ENCODE data around the gene FGF3. TPM values are rescaled to one million over a fixed set of nuclear protein-coding genes. Genes with fewer than 3 reads are reported as not detected.

The FGF3 gene
- total and polyA plus RNA-seq, 4 donors, result not detected

- Histone ChIP-seq H3K36me3 (ENCODE audit: control insufficient read depth, insufficient read depth, low read length) (no peaks in the 10 kb centered on the region), H3K4me1 (ENCODE audit: control insufficient read depth, insufficient read depth, low read length) (peaks cover 16% of the 10 kb centered on the region), H3K9me3 (ENCODE audit: control insufficient read depth, insufficient read depth, low read length) (no peaks in the 10 kb centered on the region), H3K27me3 (ENCODE audit: control insufficient read depth, insufficient read depth, low read length) (peaks cover 43% of the 10 kb centered on the region), H3K4me3 (ENCODE audit: low read depth, low read length) (no peak overlapping the region), H3K27ac (ENCODE audit: low read depth, low read length) (no peak overlapping the region)
- 89% methylated on average over 9 of the region's 12 CpGs for WGBS (ENCODE audit: insufficient coverage)
- no peak for DNase-seq (ENCODE audit: low read depth in 4 of 6, low spot score in 6 of 6)
Observed at GRCh38 chr11:69862797-69863543, 43.8 kb upstream of the FGF3 start.

GRCh38 chr11:69862331-69862771 is 43.1 kb upstream of the FGF3 start:
- Histone ChIP-seq H3K4me3 (ENCODE audit: low read depth, low read length) (no peak overlapping the region), H3K27me3 (ENCODE audit: control insufficient read depth, insufficient read depth, low read length) (peaks cover 39% of the 10 kb centered on the region), H3K9me3 (ENCODE audit: control insufficient read depth, insufficient read depth, low read length) (no peaks in the 10 kb centered on the region), H3K4me1 (ENCODE audit: control insufficient read depth, insufficient read depth, low read length) (peaks cover 10% of the 10 kb centered on the region), H3K27ac (ENCODE audit: low read depth, low read length) (no peak overlapping the region), H3K36me3 (ENCODE audit: control insufficient read depth, insufficient read depth, low read length) (no peaks in the 10 kb centered on the region)
- WGBS (ENCODE audit: insufficient coverage), result 24% methylated on average over 18 of the region's 19 CpGs
- DNase-seq (ENCODE audit: low read depth in 4 of 6, low spot score in 6 of 6), result peak in 1 of 6 donors; percentile 12

DNA sequence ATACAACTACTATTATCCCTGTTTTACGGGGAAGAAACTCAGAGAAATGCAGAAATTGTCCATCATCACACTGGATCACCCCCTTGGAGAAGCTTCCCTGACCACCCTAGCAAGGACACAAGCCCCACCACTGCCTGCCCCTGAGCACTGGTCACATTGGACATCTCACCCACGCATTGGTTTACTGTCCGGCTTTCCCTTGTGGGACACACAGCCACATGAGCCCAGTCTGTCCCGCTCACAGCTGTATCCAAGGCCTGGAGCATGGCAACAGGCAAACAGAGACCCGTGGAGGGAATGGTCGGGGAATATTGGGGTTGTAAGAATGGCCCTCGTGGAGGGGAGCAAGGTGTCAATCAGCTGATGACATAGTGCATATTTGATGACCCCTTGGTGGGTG is 42.7 kb upstream of the FGF3 start:
- DNase-seq (ENCODE audit: low read depth in 4 of 6, low spot score in 6 of 6), result no peak
- H3K9me3 ChIP-seq (ENCODE audit: control insufficient read depth, insufficient read depth, low read length), result no peaks in the 10 kb centered on the region
- H3K36me3 ChIP-seq (ENCODE audit: control insufficient read depth, insufficient read depth, low read length), result no peaks in the 10 kb centered on the region
- peaks cover 36% of the 10 kb centered on the region for H3K27me3 ChIP-seq (ENCODE audit: control insufficient read depth, insufficient read depth, low read length)
- 51% methylated on average over 6 of the region's 7 CpGs for whole genome bisulfite sequencing (ENCODE audit: insufficient coverage)
- peaks cover 7% of the 10 kb centered on the region for H3K4me1 ChIP-seq (ENCODE audit: control insufficient read depth, insufficient read depth, low read length)
- H3K4me3 ChIP-seq (ENCODE audit: low read depth, low read length), result no peak overlapping the region
- no peak overlapping the region for H3K27ac ChIP-seq (ENCODE audit: low read depth, low read length)

- no peaks in the 10 kb centered on the region for H3K9me3 ChIP-seq (ENCODE audit: control insufficient read depth, insufficient read depth, low read length)
- no peak for DNase-seq (ENCODE audit: low read depth in 4 of 6, low spot score in 6 of 6)
- WGBS (ENCODE audit: insufficient coverage), result 86% methylated on average over 6 of the region's 9 CpGs
- no peak overlapping the region for H3K27ac ChIP-seq (ENCODE audit: low read depth, low read length)
- peaks cover 7% of the 10 kb centered on the region for H3K4me1 ChIP-seq (ENCODE audit: control insufficient read depth, insufficient read depth, low read length)
- H3K36me3 ChIP-seq (ENCODE audit: control insufficient read depth, insufficient read depth, low read length), result no peaks in the 10 kb centered on the region
- peaks cover 36% of the 10 kb centered on the region for H3K27me3 ChIP-seq (ENCODE audit: control insufficient read depth, insufficient read depth, low read length)
- no peak overlapping the region for H3K4me3 ChIP-seq (ENCODE audit: low read depth, low read length)
Observed at GRCh38 chr11:69860796-69861445, 41.7 kb upstream of the FGF3 start.

DNA sequence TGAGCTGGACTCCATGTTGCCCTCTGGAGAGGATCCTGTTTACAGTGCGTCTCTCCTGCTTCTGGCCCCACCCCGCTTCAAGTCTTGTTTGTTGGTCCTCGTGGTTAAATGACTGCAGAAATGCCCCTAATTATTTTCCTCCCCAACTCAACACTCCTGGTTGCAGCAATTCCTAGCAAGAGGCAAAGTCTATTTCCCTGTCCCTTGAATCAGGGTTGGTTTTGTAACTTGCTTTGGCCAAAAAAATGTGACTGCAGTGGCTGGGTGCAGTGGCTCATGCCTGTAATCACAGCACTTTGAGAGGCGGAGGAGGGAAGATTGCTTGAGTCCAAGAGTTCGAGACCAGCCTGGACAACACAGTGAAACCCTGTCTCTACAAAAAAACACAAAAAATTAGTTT is 41.0 kb upstream of the FGF3 start:
- peaks cover 7% of the 10 kb centered on the region for H3K4me1 ChIP-seq (ENCODE audit: control insufficient read depth, insufficient read depth, low read length)
- DNase-seq (ENCODE audit: low read depth in 4 of 6, low spot score in 6 of 6), result no peak
- 60% methylated on average over 1 of the region's 5 CpGs for WGBS (ENCODE audit: insufficient coverage)
- H3K9me3 ChIP-seq (ENCODE audit: control insufficient read depth, insufficient read depth, low read length), result no peaks in the 10 kb centered on the region
- peaks cover 36% of the 10 kb centered on the region for H3K27me3 ChIP-seq (ENCODE audit: control insufficient read depth, insufficient read depth, low read length)
- H3K27ac ChIP-seq (ENCODE audit: low read depth, low read length), result no peak overlapping the region
- H3K4me3 ChIP-seq (ENCODE audit: low read depth, low read length), result no peak overlapping the region
- H3K36me3 ChIP-seq (ENCODE audit: control insufficient read depth, insufficient read depth, low read length), result no peaks in the 10 kb centered on the region

DNA sequence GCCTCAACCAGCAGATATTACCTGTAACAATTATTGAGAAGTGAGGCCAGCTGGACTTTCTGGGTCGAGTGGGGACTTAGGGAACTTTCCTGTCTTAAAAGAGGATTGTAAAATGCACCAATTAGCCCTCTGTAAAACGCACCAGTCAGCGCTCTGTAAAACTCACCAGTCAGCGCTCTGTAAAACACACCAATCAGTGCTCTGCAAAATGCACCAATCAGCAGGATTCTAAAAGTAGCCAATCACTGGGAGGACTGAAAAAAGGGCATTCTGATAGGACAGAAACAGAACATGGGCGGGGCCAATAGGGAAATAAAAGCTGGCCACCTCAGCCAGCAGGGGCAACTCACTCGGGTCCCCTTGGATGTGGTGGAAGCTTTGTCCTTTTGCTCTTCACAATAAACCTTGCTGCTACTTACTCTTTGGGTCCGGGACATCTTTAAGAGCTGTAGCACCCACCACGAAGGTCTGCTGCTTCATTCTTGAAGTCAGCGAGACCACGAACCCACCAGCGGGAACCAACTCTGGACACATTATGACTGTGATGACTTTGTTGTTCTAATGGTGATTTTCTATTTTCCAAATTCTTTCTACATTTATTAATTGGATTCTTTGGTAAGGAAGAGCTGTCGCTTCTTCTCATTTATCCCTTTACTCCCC is 40.2 kb upstream of the FGF3 start:
- DNase-seq (ENCODE audit: low read depth in 4 of 6, low spot score in 6 of 6), result no peak
- WGBS (ENCODE audit: insufficient coverage), result 93% methylated on average over 2 of the region's 12 CpGs
- Histone ChIP-seq H3K4me3 (ENCODE audit: low read depth, low read length) (no peak overlapping the region), H3K27ac (ENCODE audit: low read depth, low read length) (no peak overlapping the region), H3K27me3 (ENCODE audit: control insufficient read depth, insufficient read depth, low read length) (peaks cover 30% of the 10 kb centered on the region), H3K9me3 (ENCODE audit: control insufficient read depth, insufficient read depth, low read length) (no peaks in the 10 kb centered on the region), H3K4me1 (ENCODE audit: control insufficient read depth, insufficient read depth, low read length) (peaks cover 7% of the 10 kb centered on the region), H3K36me3 (ENCODE audit: control insufficient read depth, insufficient read depth, low read length) (no peaks in the 10 kb centered on the region)

GRCh38 chr11:69855421-69855820 is 36.2 kb upstream of the FGF3 start:
- Histone ChIP-seq H3K4me1 (ENCODE audit: control insufficient read depth, insufficient read depth, low read length) (no peaks in the 10 kb centered on the region), H3K9me3 (ENCODE audit: control insufficient read depth, insufficient read depth, low read length) (peaks cover 2% of the 10 kb centered on the region), H3K27me3 (ENCODE audit: control insufficient read depth, insufficient read depth, low read length) (peaks cover 19% of the 10 kb centered on the region), H3K4me3 (ENCODE audit: low read depth, low read length) (no peak overlapping the region), H3K36me3 (ENCODE audit: control insufficient read depth, insufficient read depth, low read length) (no peaks in the 10 kb centered on the region), H3K27ac (ENCODE audit: low read depth, low read length) (no peak overlapping the region)
- WGBS (ENCODE audit: insufficient coverage), result no CpG with 5 or more reads among the region's 3 CpGs
- DNase-seq (ENCODE audit: low read depth in 4 of 6, low spot score in 6 of 6), result no peak

DNA sequence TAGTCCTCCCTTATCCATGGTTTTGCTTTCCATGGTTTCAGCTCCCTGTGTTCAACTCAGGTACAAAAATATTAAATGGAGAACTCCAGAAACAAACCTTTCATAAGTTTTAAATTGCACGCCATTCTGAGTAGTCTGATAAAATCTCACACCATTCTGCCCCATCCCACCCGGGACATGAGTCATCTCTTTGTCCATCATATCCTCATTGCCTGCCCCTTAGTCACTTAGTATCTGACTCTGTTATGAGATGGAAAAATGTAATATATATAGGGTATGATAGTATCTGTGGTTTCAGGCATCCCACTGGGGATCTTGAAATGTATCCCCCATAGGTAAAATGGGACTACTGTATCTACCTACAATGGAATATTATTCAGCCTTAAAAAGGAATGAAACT is 35.5 kb upstream of the FGF3 start:
- no peaks in the 10 kb centered on the region for H3K36me3 ChIP-seq (ENCODE audit: control insufficient read depth, insufficient read depth, low read length)
- no peak overlapping the region for H3K27ac ChIP-seq (ENCODE audit: low read depth, low read length)
- no CpG with 5 or more reads among the region's 2 CpGs for WGBS (ENCODE audit: insufficient coverage)
- no peaks in the 10 kb centered on the region for H3K4me1 ChIP-seq (ENCODE audit: control insufficient read depth, insufficient read depth, low read length)
- no peak overlapping the region for H3K4me3 ChIP-seq (ENCODE audit: low read depth, low read length)
- DNase-seq (ENCODE audit: low read depth in 4 of 6, low spot score in 6 of 6), result no peak
- peaks cover 15% of the 10 kb centered on the region for H3K27me3 ChIP-seq (ENCODE audit: control insufficient read depth, insufficient read depth, low read length)
- H3K9me3 ChIP-seq (ENCODE audit: control insufficient read depth, insufficient read depth, low read length), result peaks cover 2% of the 10 kb centered on the region

GRCh38 chr11:69852056-69852455 is 32.8 kb upstream of the FGF3 start:
- Histone ChIP-seq H3K4me1 (ENCODE audit: control insufficient read depth, insufficient read depth, low read length) (no peaks in the 10 kb centered on the region), H3K36me3 (ENCODE audit: control insufficient read depth, insufficient read depth, low read length) (no peaks in the 10 kb centered on the region), H3K27me3 (ENCODE audit: control insufficient read depth, insufficient read depth, low read length) (peaks cover 9% of the 10 kb centered on the region), H3K4me3 (ENCODE audit: low read depth, low read length) (no peak overlapping the region), H3K9me3 (ENCODE audit: control insufficient read depth, insufficient read depth, low read length) (peaks cover 2% of the 10 kb centered on the region), H3K27ac (ENCODE audit: low read depth, low read length) (no peak overlapping the region)
- 46% methylated on average over 2 of the region's 2 CpGs for WGBS (ENCODE audit: insufficient coverage)
- DNase-seq (ENCODE audit: low read depth in 4 of 6, low spot score in 6 of 6), result no peak
